HEK293T (cell line): ENCODE data around the gene CD79B.

ENCODE experiments used
- CTCF ChIA-PET: fragments of 350-600 bp; formaldehyde crosslinking; extraction: SDS; loops from one replicate; lab custom pipeline; 2021; ENCODE audit warnings: antibody characterized with exemption, inconsistent platforms; lab: Yijun Ruan, JAX
- POLR2A ChIA-PET: fragments of 350-600 bp; formaldehyde crosslinking; extraction: SDS; loops from one replicate; lab custom pipeline; 2020; ENCODE audit warnings: antibody characterized with exemption, inconsistent platforms; lab: Yijun Ruan, JAX
- DNase-seq: peaks from one replicate; pipeline ENCODE4 v3.0.0; 2012; ENCODE audit warnings: mixed read lengths; ENCODE audit errors: extremely low spot score
- ARNT ChIP-seq: fragments of 450-650 bp; IDR thresholded peaks from 2 replicates; pipeline ENCODE4 v1.6.1; 2017; ENCODE audit warnings: mild to moderate bottlenecking
- BHLHE40 ChIP-seq: fragments of 450-650 bp; IDR thresholded peaks from 2 replicates; pipeline ENCODE4 v1.6.1; 2016; ENCODE audit warnings: mild to moderate bottlenecking, moderate library complexity, borderline replicate concordance
- CTBP1 ChIP-seq: fragments of 450-650 bp; IDR thresholded peaks from 2 replicates; pipeline ENCODE4 v1.6.1; 2016; ENCODE audit warnings: borderline replicate concordance
- ELF4 ChIP-seq: fragments of 450-650 bp; IDR thresholded peaks from 2 replicates; pipeline ENCODE4 v1.6.1; 2017; ENCODE audit warnings: antibody characterized with exemption
- FOXA1 ChIP-seq: fragments of 450-650 bp; IDR thresholded peaks from 2 replicates; pipeline ENCODE4 v1.6.1; 2016; ENCODE audit warnings: mild to moderate bottlenecking
- FOXK2 ChIP-seq: fragments of 450-650 bp; IDR thresholded peaks from 2 replicates; pipeline ENCODE4 v1.6.1; 2016; ENCODE audit warnings: mild to moderate bottlenecking
- FOXM1 ChIP-seq: fragments of 450-650 bp; IDR thresholded peaks from 2 replicates; pipeline ENCODE4 v1.6.1; 2017; ENCODE audit warnings: mild to moderate bottlenecking, borderline replicate concordance
- HDGF ChIP-seq: fragments of 450-650 bp; IDR thresholded peaks from 2 replicates; pipeline ENCODE4 v1.6.1; 2017; ENCODE audit warnings: antibody characterized with exemption, borderline replicate concordance
- L3MBTL2 ChIP-seq: fragments of 450-650 bp; conservative IDR thresholded peaks from 2 replicates; pipeline ENCODE4 v1.6.1; 2016; ENCODE audit warnings: mild to moderate bottlenecking
- LEF1 ChIP-seq: fragments of 450-650 bp; IDR thresholded peaks from 2 replicates; pipeline ENCODE4 v1.6.1; 2017; ENCODE audit warnings: mild to moderate bottlenecking, borderline replicate concordance
- NFRKB ChIP-seq: fragments of 450-650 bp; IDR thresholded peaks from 2 replicates; pipeline ENCODE4 v1.6.1; 2016; ENCODE audit warnings: mild to moderate bottlenecking, moderate library complexity
- SP1 ChIP-seq: fragments of 450-650 bp; IDR thresholded peaks from 2 replicates; pipeline ENCODE4 v1.6.1; 2017
- SUZ12 ChIP-seq: fragments of 450-650 bp; IDR thresholded peaks from 2 replicates; pipeline ENCODE4 v1.6.1; 2016; ENCODE audit warnings: mild to moderate bottlenecking
- TARDBP ChIP-seq: fragments of 450-650 bp; IDR thresholded peaks from 2 replicates; pipeline ENCODE4 v1.6.1; 2016
- ZNF384 ChIP-seq: fragments of 450-650 bp; IDR thresholded peaks from 2 replicates; pipeline ENCODE4 v1.6.1; 2016
- TF ChIP-seq, protein P1 (sequence below): fragments of 450-650 bp; IDR thresholded peaks from 2 replicates; pipeline ENCODE4 v1.6.1; 2016

Gene CD79B

DNA sequence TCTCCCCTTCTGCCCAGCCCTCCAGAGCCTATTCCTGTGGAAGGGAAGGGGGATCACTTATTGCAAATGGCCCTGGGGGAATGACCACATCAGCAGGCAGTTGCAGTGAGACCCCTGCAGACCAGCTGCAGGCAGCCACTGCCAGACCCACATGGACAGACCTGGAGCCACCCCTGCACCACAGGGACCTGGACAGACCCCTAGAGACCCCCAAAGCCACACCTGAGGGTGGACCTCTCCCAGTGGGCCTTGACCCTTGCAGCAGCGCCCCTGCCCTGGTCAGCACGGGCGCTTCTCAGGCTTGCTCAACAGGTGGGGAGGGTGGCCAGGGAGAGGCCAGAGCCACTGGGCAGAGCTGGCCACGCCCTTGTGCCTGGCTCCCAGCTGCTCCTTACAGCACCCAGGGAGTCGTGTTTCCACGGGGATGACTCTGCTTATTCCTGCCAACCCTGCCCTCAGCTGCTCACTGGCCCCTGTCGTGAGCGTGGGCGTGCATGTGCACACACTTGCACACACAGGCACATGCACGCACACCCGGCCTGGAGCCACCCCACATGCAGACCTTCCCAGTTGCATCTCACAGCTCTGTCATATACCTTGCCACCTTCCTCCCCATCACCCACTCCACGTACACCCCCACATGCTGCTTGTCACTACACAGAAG, 41.9 kb upstream of the CD79B start:
- CTCF ChIA-PET: no interaction called here
- no peak for DNase-seq
- no peak for TF ChIP-seq CTBP1
- TF ChIP-seq TARDBP: no peak
- TF ChIP-seq FOXA1: no peak
- no peak for TF ChIP-seq LEF1
- TF ChIP-seq BHLHE40: no peak
- no peak for TF ChIP-seq FOXK2
- no peak for TF ChIP-seq NFRKB
- no peak for TF ChIP-seq FOXM1
- no peak for TF ChIP-seq SP1
- TF ChIP-seq HDGF: no peak
- no peak for TF ChIP-seq ZNF384
- TF ChIP-seq SUZ12: no peak
- TF ChIP-seq ELF4: no peak
- no peak for TF ChIP-seq L3MBTL2
- TF ChIP-seq, protein P1, sequence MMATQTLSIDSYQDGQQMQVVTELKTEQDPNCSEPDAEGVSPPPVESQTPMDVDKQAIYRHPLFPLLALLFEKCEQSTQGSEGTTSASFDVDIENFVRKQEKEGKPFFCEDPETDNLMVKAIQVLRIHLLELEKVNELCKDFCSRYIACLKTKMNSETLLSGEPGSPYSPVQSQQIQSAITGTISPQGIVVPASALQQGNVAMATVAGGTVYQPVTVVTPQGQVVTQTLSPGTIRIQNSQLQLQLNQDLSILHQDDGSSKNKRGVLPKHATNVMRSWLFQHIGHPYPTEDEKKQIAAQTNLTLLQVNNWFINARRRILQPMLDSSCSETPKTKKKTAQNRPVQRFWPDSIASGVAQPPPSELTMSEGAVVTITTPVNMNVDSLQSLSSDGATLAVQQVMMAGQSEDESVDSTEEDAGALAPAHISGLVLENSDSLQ: no peak
- TF ChIP-seq ARNT: no peak
- POLR2A ChIA-PET: no interaction called here

DNA sequence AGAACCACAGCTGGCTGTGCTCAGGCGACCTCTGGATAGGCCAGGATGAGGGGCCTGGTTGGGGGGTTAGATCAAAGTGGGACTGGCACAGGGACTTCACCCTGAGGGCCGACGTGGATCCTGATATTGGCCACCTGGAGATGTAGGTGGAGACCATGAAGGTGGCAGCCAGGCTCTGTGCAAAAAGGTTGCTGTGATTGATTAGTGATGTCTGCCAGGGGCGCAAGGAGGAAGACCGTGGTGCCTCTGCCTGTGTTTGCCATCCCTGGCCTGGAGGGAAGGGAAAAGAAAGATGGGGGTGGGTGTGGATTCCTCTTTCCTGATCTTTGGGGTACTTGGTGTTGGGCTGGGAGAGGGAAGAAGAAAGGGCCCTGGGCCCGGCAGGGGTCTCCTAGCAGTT, 41.1 kb upstream of the CD79B start:
- TF ChIP-seq, protein P1: no peak
- no peak for TF ChIP-seq LEF1
- TF ChIP-seq ARNT: no peak
- TF ChIP-seq NFRKB: no peak
- no peak for TF ChIP-seq CTBP1
- ChIA-PET CTCF (no interaction called here), POLR2A (no interaction called here)
- DNase-seq: no peak

DNA sequence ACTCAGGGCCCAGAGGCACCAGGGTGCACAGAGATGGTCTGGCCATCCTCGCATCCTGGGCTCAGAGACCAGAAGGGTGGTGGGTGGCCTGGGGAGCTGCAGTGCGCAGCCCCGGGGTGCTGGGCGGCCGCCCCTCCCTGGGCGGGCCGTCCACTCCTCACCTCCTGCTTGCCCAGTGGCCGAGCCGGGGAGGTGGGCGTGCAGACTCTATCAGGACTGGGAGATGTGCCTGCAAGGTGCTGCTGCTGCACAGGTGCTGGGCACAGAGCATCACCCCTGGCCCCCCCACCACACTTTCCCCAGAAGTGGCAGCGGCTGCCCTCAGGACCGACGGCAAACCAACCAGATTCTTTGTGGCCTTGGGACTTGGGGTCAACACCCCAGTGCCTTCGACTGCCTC, 40.7 kb upstream of the CD79B start, which contains the start of gene SCN4A:
TSS of gene SCN4A (minus strand) at position 123 of the 400 bp plus-strand sequence. CDS start at position 46, 77 bp downstream.
- TF ChIP-seq CTBP1: no peak
- no peak for TF ChIP-seq LEF1
- TF ChIP-seq NFRKB: no peak
- no peak for TF ChIP-seq ZNF384
- no peak for TF ChIP-seq FOXK2
- TF ChIP-seq L3MBTL2: no peak
- no peak for TF ChIP-seq ARNT
- TF ChIP-seq SP1: no peak
- TF ChIP-seq HDGF: no peak
- TF ChIP-seq ELF4: no peak
- TF ChIP-seq SUZ12: no peak
- no peak for TF ChIP-seq BHLHE40
- CTCF ChIA-PET: no interaction called here
- POLR2A ChIA-PET: no interaction called here
- DNase-seq: no peak

DNA sequence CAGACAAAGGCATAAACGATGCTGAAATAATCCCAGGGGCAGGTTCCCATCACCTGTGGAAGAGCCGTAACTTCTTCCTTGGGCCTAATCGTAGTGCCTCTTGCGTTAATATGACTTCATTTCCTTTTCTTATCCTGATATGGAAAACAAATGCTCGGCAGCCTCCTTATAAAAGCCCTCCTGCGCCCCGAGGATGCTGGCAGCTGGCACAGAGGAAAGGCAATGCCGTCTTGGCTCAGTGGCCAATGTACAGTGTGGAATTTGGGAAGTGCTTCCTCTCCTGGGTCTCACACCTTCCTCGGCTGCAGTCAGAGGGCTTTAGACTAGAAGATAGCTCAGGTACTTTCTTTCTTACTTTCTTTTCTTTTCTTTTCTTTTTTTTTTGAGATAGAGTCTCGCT, 37.1 kb upstream of the CD79B start:
- TF ChIP-seq FOXM1 (no peak), SP1 (no peak), LEF1 (no peak), ARNT (no peak), ZNF384 (no peak), NFRKB (no peak), FOXK2 (no peak), TARDBP (no peak), ELF4 (no peak)
- DNase-seq: no peak
- POLR2A ChIA-PET: no interaction called here
- CTCF ChIA-PET: interaction anchor here (1.2 to 1.6 kb wide), 2 partner anchors 23 to 58 kb away, joined by 3 read pairs; partner anchors contain the start of gene CSHL1

DNA sequence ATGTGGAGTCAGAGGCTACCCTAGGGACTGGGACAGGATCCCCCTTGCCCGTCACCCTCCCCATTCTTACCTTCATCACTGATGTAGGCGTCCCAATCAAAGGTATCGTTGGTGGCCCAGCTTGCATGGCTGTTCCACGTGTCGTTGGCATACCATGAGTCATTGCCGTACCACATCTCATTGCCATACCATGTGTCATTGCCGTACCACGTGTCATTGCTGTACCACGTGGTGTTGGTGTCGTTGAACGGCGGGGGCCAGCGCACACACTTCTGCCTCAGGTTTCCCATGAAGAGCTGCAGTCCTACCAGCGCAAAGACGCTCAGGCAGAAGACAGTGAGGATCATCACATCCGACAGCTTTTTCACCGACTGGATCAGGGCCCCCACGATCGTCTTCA, 35.8 kb upstream of the CD79B start:
- DNase-seq: no peak
- ChIA-PET CTCF (no interaction called here), POLR2A (no interaction called here)
- TF ChIP-seq ZNF384: no peak
- no peak for TF ChIP-seq HDGF
- TF ChIP-seq NFRKB: no peak
- TF ChIP-seq SUZ12: no peak
- no peak for TF ChIP-seq ELF4
- TF ChIP-seq BHLHE40: no peak
- no peak for TF ChIP-seq L3MBTL2
- no peak for TF ChIP-seq SP1

DNA sequence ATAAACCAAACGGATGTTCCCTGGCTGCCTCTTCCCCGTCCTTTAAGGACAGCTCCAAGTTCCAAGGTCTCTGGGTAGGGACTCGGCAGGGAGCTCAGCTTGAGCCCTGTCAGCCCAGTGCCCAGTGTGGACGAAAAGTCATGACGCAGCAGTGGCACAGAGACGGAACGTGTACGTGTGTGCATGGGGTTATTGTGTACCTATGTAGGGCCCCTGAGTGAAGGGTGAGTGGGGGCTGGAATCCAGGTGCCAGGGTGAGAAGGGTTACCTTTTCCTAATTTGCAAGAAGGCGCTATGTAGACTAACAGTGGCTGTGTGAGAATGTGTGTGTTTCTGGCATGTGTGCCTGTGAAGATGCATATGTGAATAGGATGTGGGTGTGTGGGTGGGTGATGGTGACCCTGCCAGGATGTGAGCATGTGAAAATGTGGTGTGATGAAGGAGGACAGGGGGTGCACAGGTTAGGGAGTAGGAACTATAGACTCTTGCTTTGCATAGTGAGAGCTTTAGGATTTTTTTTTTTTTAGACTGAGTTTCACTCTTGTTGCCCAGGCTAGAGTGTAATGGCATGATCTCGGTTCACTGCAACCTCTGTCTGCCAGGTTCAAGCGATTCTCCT, 34.6 kb upstream of the CD79B start:
- ChIA-PET CTCF (no interaction called here), POLR2A (no interaction called here)
- no peak for DNase-seq
- TF ChIP-seq ZNF384 (no peak), TARDBP (no peak), HDGF (no peak), SP1 (no peak), L3MBTL2 (no peak), ELF4 (no peak), BHLHE40 (no peak)

DNA sequence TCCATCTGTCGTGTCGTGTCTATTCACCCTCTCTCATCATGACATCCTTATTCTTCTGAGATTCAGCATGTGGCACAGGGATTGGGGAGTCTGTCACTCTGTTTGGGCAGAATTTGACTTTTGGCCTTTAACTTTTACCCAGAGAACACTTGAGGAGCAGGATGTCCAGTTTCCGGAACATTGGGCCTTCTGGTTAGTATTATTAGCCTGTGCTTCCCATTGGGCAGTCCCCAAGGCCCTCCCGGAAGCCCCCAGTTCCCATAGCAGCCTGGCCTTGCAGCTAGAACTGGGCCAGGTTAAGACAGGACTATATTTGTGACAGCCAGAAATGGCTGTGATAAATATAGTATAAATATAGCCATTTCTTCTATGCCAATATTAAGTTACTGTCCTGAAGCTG, 31.0 kb upstream of the CD79B start:
- CTCF ChIA-PET: no interaction called here
- TF ChIP-seq TARDBP (no peak), NFRKB (no peak), BHLHE40 (no peak), LEF1 (no peak), ELF4 (no peak), FOXA1 (no peak), ZNF384 (no peak), L3MBTL2 (no peak), SP1 (no peak), FOXK2 (no peak)
- TF ChIP-seq, protein P1: no peak
- POLR2A ChIA-PET: no interaction called here
- DNase-seq: no peak
